ENCODE data around the gene HYAL1. TPM values are rescaled to one million over a fixed set of nuclear protein-coding genes. Genes with fewer than 3 reads are reported as not detected.
A peak's percentile ranks its signal among the peaks of the same experiment; 100 is the strongest.

HYAL1 gene
- total RNA-seq, 1 donor from 2014 or later: 3.0 TPM

- no peak within 1 kb of the TSS for H3K27ac Mint-ChIP-seq
- peaks cover 11% of the 10 kb centered on the region for H3K4me1 ChIP-seq
- H3K9me3 ChIP-seq (ENCODE audit: low read depth): no peaks in the 10 kb centered on the region
- H3K9me3 Mint-ChIP-seq: no peaks in the 10 kb centered on the region
- H3K27me3 Mint-ChIP-seq (ENCODE audit: insufficient read depth, low read depth): peaks cover 19% of the 10 kb centered on the region
- H3K4me3 ChIP-seq: peak within 1 kb of the TSS; percentile 56
- peaks cover 3% of the 10 kb centered on the region for H4K20me1 ChIP-seq (ENCODE audit: low read depth)
- no peak for TF ChIP-seq EZH2phosphoT487 (IDR thresholded peaks at IDR 0.05)
- no peak within 1 kb of the TSS for H3K27ac ChIP-seq
- H3K4me2 ChIP-seq: peak within 1 kb of the TSS; percentile 92
- H3K36me3 Mint-ChIP-seq: peaks cover 2% of the 10 kb centered on the region
- peaks cover 9% of the 10 kb centered on the region for H3K79me2 ChIP-seq (ENCODE audit: low read depth)
- peak; percentile 92 for DNase-seq (ENCODE audit: low spot score)
- peaks cover 58% of the 10 kb centered on the region for H3K27me3 ChIP-seq
- H3K9ac ChIP-seq: no peak within 1 kb of the TSS
- H3K4me1 Mint-ChIP-seq: peaks cover 18% of the 10 kb centered on the region
- peaks cover 19% of the 10 kb centered on the region for H3F3A ChIP-seq (ENCODE audit: low read depth)
- H3K4me3 Mint-ChIP-seq: peak within 1 kb of the TSS; percentile 84
- H3K36me3 ChIP-seq: no peaks in the 10 kb centered on the region
- H2AFZ ChIP-seq (replicated peaks): peak within 1 kb of the TSS; percentile 94
These were observed 42.3 kb upstream of the HYAL1 start, which contains the start of gene ZMYND10 for GRCh38 chr3:50345586-50346234. TSS of gene ZMYND10 (minus strand) at chr3:50345732. CDS start at chr3:50345579, 153 bp downstream.

DNA sequence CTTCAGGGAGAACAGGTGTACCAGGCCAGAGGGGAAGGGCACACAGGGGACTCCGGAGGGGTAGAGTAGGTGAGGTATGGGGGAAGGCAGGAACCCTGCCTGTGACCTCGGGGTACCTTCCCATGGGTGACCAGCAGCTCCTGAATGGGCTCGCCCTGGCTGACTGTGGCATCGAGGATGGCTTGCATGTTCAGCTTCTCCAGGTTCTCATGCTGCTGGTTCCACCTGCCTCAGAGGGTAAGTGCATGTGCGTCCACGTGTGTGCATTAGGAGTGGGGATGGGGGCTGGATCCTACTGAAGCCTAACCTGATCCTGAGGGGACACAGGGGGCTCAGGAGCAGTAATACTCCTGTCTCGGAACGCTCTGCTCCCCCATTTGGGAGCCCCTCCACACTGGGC, 41.6 kb upstream of the HYAL1 start:
- H3K79me2 ChIP-seq (ENCODE audit: low read depth): peaks cover 5% of the 10 kb centered on the region
- H3K27me3 Mint-ChIP-seq (ENCODE audit: insufficient read depth, low read depth): peaks cover 22% of the 10 kb centered on the region

GRCh38 chr3:50342813-50343633, 39.6 kb upstream of the HYAL1 start:
- Histone ChIP-seq H3K9me3 (ENCODE audit: low read depth) (no peaks in the 10 kb centered on the region), H3K9ac (no peak overlapping the region), H3F3A (ENCODE audit: low read depth) (peaks cover 28% of the 10 kb centered on the region), H4K20me1 (ENCODE audit: low read depth) (peaks cover 3% of the 10 kb centered on the region), H3K79me2 (ENCODE audit: low read depth) (no peaks in the 10 kb centered on the region), H3K4me1 (peaks cover 17% of the 10 kb centered on the region), H3K36me3 (no peaks in the 10 kb centered on the region), H2AFZ (replicated peaks) (no peak overlapping the region), H3K27me3 (peaks cover 85% of the 10 kb centered on the region), H3K27ac (no peak overlapping the region), H3K4me3 (no peak overlapping the region), H3K4me2 (no peak overlapping the region)
- Mint-ChIP-seq H3K36me3 (peaks cover 3% of the 10 kb centered on the region), H3K4me3 (no peak overlapping the region), H3K4me1 (peaks cover 24% of the 10 kb centered on the region), H3K9me3 (no peaks in the 10 kb centered on the region), H3K27me3 (ENCODE audit: insufficient read depth, low read depth) (peaks cover 37% of the 10 kb centered on the region), H3K27ac (no peak overlapping the region)
- DNase-seq (ENCODE audit: low spot score): peak; percentile 57
- TF ChIP-seq, protein P1, sequence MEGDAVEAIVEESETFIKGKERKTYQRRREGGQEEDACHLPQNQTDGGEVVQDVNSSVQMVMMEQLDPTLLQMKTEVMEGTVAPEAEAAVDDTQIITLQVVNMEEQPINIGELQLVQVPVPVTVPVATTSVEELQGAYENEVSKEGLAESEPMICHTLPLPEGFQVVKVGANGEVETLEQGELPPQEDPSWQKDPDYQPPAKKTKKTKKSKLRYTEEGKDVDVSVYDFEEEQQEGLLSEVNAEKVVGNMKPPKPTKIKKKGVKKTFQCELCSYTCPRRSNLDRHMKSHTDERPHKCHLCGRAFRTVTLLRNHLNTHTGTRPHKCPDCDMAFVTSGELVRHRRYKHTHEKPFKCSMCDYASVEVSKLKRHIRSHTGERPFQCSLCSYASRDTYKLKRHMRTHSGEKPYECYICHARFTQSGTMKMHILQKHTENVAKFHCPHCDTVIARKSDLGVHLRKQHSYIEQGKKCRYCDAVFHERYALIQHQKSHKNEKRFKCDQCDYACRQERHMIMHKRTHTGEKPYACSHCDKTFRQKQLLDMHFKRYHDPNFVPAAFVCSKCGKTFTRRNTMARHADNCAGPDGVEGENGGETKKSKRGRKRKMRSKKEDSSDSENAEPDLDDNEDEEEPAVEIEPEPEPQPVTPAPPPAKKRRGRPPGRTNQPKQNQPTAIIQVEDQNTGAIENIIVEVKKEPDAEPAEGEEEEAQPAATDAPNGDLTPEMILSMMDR (IDR thresholded peaks at IDR 0.05): peak; percentile 26
- no peak for TF ChIP-seq EZH2 (IDR thresholded peaks at IDR 0.05)

More for the DNA sequence above, 41.6 kb upstream of the HYAL1 start:
- no peaks in the 10 kb centered on the region for H3K36me3 ChIP-seq
- no peak for DNase-seq (ENCODE audit: low spot score)
- Mint-ChIP-seq H3K9me3 (no peaks in the 10 kb centered on the region), H3K36me3 (peaks cover under 1% of the 10 kb centered on the region), H3K4me1 (peaks cover 14% of the 10 kb centered on the region), H3K4me3 (peak overlapping the region; percentile 84), H3K27ac (no peak overlapping the region)
- no peaks in the 10 kb centered on the region for H3K9me3 ChIP-seq (ENCODE audit: low read depth)
- H3F3A ChIP-seq (ENCODE audit: low read depth): peaks cover 19% of the 10 kb centered on the region
- H4K20me1 ChIP-seq (ENCODE audit: low read depth): peaks cover 3% of the 10 kb centered on the region
- no peak overlapping the region for H2AFZ ChIP-seq (replicated peaks)
- H3K9ac ChIP-seq: no peak overlapping the region
- H3K27ac ChIP-seq: no peak overlapping the region
- H3K4me1 ChIP-seq: peaks cover 13% of the 10 kb centered on the region
- no peak for TF ChIP-seq EZH2 (IDR thresholded peaks at IDR 0.05)
- no peak for TF ChIP-seq EZH2phosphoT487 (IDR thresholded peaks at IDR 0.05)
- TF ChIP-seq, protein P1 (IDR thresholded peaks at IDR 0.05): no peak
- H3K4me2 ChIP-seq: peak overlapping the region; percentile 92
- peaks cover 65% of the 10 kb centered on the region for H3K27me3 ChIP-seq
- H3K4me3 ChIP-seq: peak overlapping the region; percentile 56
